CD4-positive, alpha-beta T cell treated with Interleukin-15 for 4 hours (primary cell): ENCODE data around the gene SAA1.
"Not testable (repeated sequence)": the region's sequence is repeated elsewhere in the genome, so short reads cannot be mapped to it uniquely, and the experiment has no call there.

Experiments used
- DNase-seq: peaks from one replicate; pipeline ENCODE4 v3.0.0-alpha.2; 2020; ENCODE audit warnings: low spot score

The SAA1 gene

GRCh38 chr11:18259259-18259658 is 6.8 kb upstream of the SAA1 start:
- DNase-seq: no peak

- no peak for DNase-seq
Observed at GRCh38 chr11:18261721-18262120, 4.3 kb upstream of the SAA1 start.

- not testable (repeated sequence) for DNase-seq
Observed at GRCh38 chr11:18262681-18263350, 3.2 kb upstream of the SAA1 start.

GRCh38 chr11:18264035-18264434 is 2.0 kb upstream of the SAA1 start:
- DNase-seq: no peak

- no peak for DNase-seq
Observed at GRCh38 chr11:18264677-18265555, 1.1 kb upstream of the SAA1 start.

GRCh38 chr11:18267335-18268133 is 1.5 kb downstream of the SAA1 start:
- not testable (repeated sequence) for DNase-seq

- DNase-seq: not testable (repeated sequence)
Observed at GRCh38 chr11:18269252-18269651, 3.2 kb downstream of the SAA1 start.

GRCh38 chr11:18270102-18270501 is 4.0 kb downstream of the SAA1 start:
- no peak for DNase-seq

GRCh38 chr11:18271206-18271605 is 5.1 kb downstream of the SAA1 start:
- DNase-seq: no peak

GRCh38 chr11:18277565-18278271 is 11.7 kb downstream of the SAA1 start:
- DNase-seq: no peak

- DNase-seq: no peak
Observed at GRCh38 chr11:18280438-18281045, 14.5 kb downstream of the SAA1 start.

- no peak for DNase-seq
Observed at GRCh38 chr11:18282626-18283025, 16.6 kb downstream of the SAA1 start.

- no peak for DNase-seq
Observed at GRCh38 chr11:18285841-18286240, 19.8 kb downstream of the SAA1 start.

GRCh38 chr11:18288911-18289310 is 22.8 kb downstream of the SAA1 start:
- DNase-seq: no peak

- DNase-seq: no peak
Observed at GRCh38 chr11:18294862-18295261, 28.8 kb downstream of the SAA1 start.

GRCh38 chr11:18295316-18295715 is 29.3 kb downstream of the SAA1 start:
- no peak for DNase-seq

GRCh38 chr11:18299721-18300120 is 33.7 kb downstream of the SAA1 start:
- DNase-seq: no peak

- no peak for DNase-seq
Observed at GRCh38 chr11:18304745-18305144, 38.7 kb downstream of the SAA1 start.

- DNase-seq: no peak
Observed at GRCh38 chr11:18307461-18308139, 41.5 kb downstream of the SAA1 start.

GRCh38 chr11:18308242-18308641 is 42.2 kb downstream of the SAA1 start:
- DNase-seq: no peak

GRCh38 chr11:18309691-18310090 is 43.6 kb downstream of the SAA1 start:
- DNase-seq: no peak
